Natural killer cell (primary cell): ENCODE results near the gene PRKD3. TPM values are rescaled to one million over a fixed set of nuclear protein-coding genes. Genes with fewer than 3 reads are reported as not detected.

ENCODE experiments used
- ATAC-seq, 3 donors: fragments of 150-1000 bp in 2 of 3; fragments of 200-7000 bp in 1 of 3; cut with Tn5 transposase; 1 replicate in 1 of 3; 2 replicates in 2 of 3; pipeline ENCODE4 v1.10.0; 2021; ENCODE audit warnings: mild to moderate bottlenecking in 2 of 3, moderate library complexity in 2 of 3
- DNase-seq, 2 donors: peaks; one replicate each; pipeline versions ENCODE4 v3.0.0 to v3.0.0-alpha.2; 2013 to 2021; ENCODE audit warnings: mixed read lengths in 1 of 2
- H3K27ac ChIP-seq: one replicate; pipeline ENCODE4 v1.5.1; 2013; ENCODE audit warnings: mild to moderate bottlenecking, low read length
- H3K27me3 ChIP-seq: one replicate; pipeline ENCODE4 v1.6.1; 2013; ENCODE audit warnings: low read length; ENCODE audit not compliant: control insufficient read depth, insufficient read depth
- H3K36me3 ChIP-seq: one replicate; pipeline ENCODE4 v1.6.1; 2013; ENCODE audit warnings: low read length; ENCODE audit not compliant: control insufficient read depth, insufficient read depth
- H3K4me1 ChIP-seq: one replicate; pipeline ENCODE4 v1.6.1; 2013; ENCODE audit warnings: low read length; ENCODE audit not compliant: control insufficient read depth, insufficient read depth
- H3K4me3 ChIP-seq: one replicate; pipeline ENCODE4 v1.5.1; 2013; ENCODE audit warnings: low read length
- H3K9me3 ChIP-seq: one replicate; pipeline ENCODE4 v1.6.1; 2013; ENCODE audit warnings: low read length; ENCODE audit not compliant: control insufficient read depth, insufficient read depth
- H3K27ac Mint-ChIP-seq, 2 donors: one replicate each; pipeline ENCODE4 v1.8.0; 2022; ENCODE audit warnings: mild to moderate bottlenecking in 2 of 2, mixed read lengths in 2 of 2, moderate library complexity in 1 of 2
- H3K27me3 Mint-ChIP-seq, 2 donors: one replicate each; pipeline ENCODE4 v1.8.0; 2022; ENCODE audit warnings: low read depth in 2 of 2, mixed read lengths in 2 of 2
- H3K36me3 Mint-ChIP-seq: one replicate; pipeline ENCODE4 v1.8.0; 2022; ENCODE audit warnings: mixed read lengths
- H3K4me1 Mint-ChIP-seq, 2 donors: one replicate each; pipeline ENCODE4 v1.8.0; 2022; ENCODE audit warnings: mixed read lengths in 2 of 2
- H3K4me3 Mint-ChIP-seq: one replicate; pipeline ENCODE4 v1.8.0; 2022; ENCODE audit warnings: mild to moderate bottlenecking, moderate library complexity, mixed read lengths
- H3K9me3 Mint-ChIP-seq, 2 donors: one replicate each; pipeline ENCODE4 v1.8.0; 2022; ENCODE audit warnings: mixed read lengths in 2 of 2
- CTCF ChIP-seq: fragments of 200-600 bp; IDR thresholded peaks from one replicate; pipeline ENCODE4 v1.8.0; 2022; ENCODE audit warnings: antibody characterized with exemption
- WGBS: methylation state at CpG from one replicate; pipeline ENCODE4 v1.1.7; 2013; ENCODE audit warnings: missing lambda C conversion rate; ENCODE audit not compliant: insufficient coverage; 5-methylcytosine and 5-hydroxymethylcytosine counted together
- intact Hi-C: fragments of 100-400 bp; cut with micrococcal nuclease; formaldehyde crosslinking; loops from one replicate; pipeline ENCODE4 v1.14.2; 2022
- total RNA-seq, 4 donors: library from RNA; stranded (reverse); fragments of 120-200 nt in 1 of 4; gene quantifications; one replicate each; pipeline versions ENCODE4 v1.2.3 to v1.2.4, GENCODE V29; 2013 to 2022

Gene PRKD3
- total RNA-seq, 3 donors from 2014 or later (not counting 1 experiment from before 2014, with no cell fraction given): 64.4 to 76.2 (median 65.1) TPM

DNA sequence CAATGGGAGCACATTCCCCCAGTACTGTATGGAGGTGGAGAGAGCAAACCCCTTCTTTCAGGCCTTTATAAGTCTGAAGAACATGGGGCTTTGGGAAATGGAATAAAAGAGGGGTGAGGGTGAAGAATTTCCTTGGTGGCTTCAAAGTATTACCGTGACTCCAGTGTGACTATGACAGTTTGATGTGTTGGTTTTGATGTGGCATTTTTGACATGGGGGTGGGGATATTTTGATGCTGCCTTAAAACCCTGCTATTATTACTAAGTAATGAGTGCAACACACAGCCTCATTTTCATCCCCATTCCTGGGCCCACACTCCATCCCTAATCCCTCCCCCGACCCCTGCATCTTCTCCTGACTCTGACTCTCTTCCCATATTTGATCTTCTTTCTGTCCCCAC, 43.4 kb upstream of the PRKD3 start:
- intact Hi-C loops: no loop called here
- Histone ChIP-seq H3K27ac (no peak overlapping the region), H3K9me3 (no peaks in the 10 kb centered on the region), H3K36me3 (no peaks in the 10 kb centered on the region), H3K27me3 (peaks cover 4% of the 10 kb centered on the region), H3K4me1 (peaks cover 19% of the 10 kb centered on the region), H3K4me3 (no peak overlapping the region)
- Mint-ChIP-seq H3K27ac (no peak overlapping the region), H3K36me3 (no peaks in the 10 kb centered on the region), H3K27me3 (peaks cover 4 to 5% of the 10 kb centered on the region in 2 donors), H3K9me3 (no peaks in the 10 kb centered on the region), H3K4me1 (peaks cover 0 to 5% of the 10 kb centered on the region in 2 donors), H3K4me3 (no peak overlapping the region)
- ATAC-seq (no peak), DNase-seq (peak in 1 of 2 donors; percentile 57)
- 54% methylated on average over 2 of the region's 2 CpGs for WGBS
- TF ChIP-seq CTCF: no peak

- Histone ChIP-seq H3K4me3 (no peak overlapping the region), H3K9me3 (no peaks in the 10 kb centered on the region), H3K36me3 (no peaks in the 10 kb centered on the region), H3K27me3 (peaks cover 1% of the 10 kb centered on the region), H3K4me1 (peaks cover 19% of the 10 kb centered on the region), H3K27ac (no peak overlapping the region)
- intact Hi-C loops: no loop called here
- TF ChIP-seq CTCF: no peak
- Mint-ChIP-seq H3K4me1 (peaks cover 0 to 5% of the 10 kb centered on the region in 2 donors), H3K36me3 (no peaks in the 10 kb centered on the region), H3K27me3 (peaks cover 5 to 6% of the 10 kb centered on the region in 2 donors), H3K9me3 (no peaks in the 10 kb centered on the region), H3K4me3 (peak overlapping the region; percentile 52), H3K27ac (no peak overlapping the region)
- no peak for DNase-seq
- 97% methylated on average over 7 of the region's 7 CpGs for WGBS
- no peak for ATAC-seq
Measured at GRCh38 chr2:37367310-37367709, 42.7 kb upstream of the PRKD3 start.

GRCh38 chr2:37366773-37367172, 42.1 kb upstream of the PRKD3 start:
- no peaks in the 10 kb centered on the region for H3K9me3 Mint-ChIP-seq
- ATAC-seq: peak in 1 of 3 donors; percentile 33
- Histone ChIP-seq H3K27me3 (no peaks in the 10 kb centered on the region), H3K9me3 (no peaks in the 10 kb centered on the region), H3K4me1 (peaks cover 19% of the 10 kb centered on the region), H3K4me3 (no peak overlapping the region), H3K36me3 (no peaks in the 10 kb centered on the region), H3K27ac (no peak overlapping the region)
- no peak for DNase-seq
- peak overlapping the region; percentile 52 for H3K4me3 Mint-ChIP-seq
- H3K36me3 Mint-ChIP-seq: no peaks in the 10 kb centered on the region
- intact Hi-C loops: no loop called here
- TF ChIP-seq CTCF: no peak
- WGBS: 45% methylated on average over 3 of the region's 4 CpGs
- peaks cover 0 to under 1% of the 10 kb centered on the region in 2 donors for H3K4me1 Mint-ChIP-seq
- peaks cover 3 to 8% of the 10 kb centered on the region in 2 donors for H3K27me3 Mint-ChIP-seq
- no peak overlapping the region for H3K27ac Mint-ChIP-seq

DNA sequence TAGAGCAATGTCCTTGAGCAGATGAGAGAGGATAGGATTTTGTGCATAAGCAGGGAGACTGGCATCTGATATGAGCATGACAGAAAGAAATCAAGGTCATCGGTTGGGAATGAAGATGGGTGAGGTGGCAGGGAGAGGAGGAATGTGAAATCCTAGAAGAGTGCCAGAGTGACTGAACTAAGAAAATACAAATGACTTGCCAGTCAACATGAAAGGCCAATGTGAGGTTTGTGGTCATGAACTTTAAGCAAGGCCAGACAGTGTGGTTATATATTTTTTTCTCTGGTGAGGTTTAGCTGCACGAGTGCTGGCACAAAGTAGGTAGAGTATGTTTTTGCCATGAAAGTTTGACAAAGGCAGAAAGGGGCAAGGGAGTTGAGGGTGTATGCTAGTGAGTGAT, 41.0 kb upstream of the PRKD3 start:
- WGBS: 33% methylated on average over 2 of the region's 2 CpGs
- no peaks in the 10 kb centered on the region for H3K36me3 ChIP-seq
- intact Hi-C loops: no loop called here
- no peaks in the 10 kb centered on the region for H3K27me3 ChIP-seq
- Mint-ChIP-seq H3K27ac (no peak overlapping the region), H3K27me3 (peaks cover 3 to 18% of the 10 kb centered on the region in 2 donors), H3K9me3 (no peaks in the 10 kb centered on the region), H3K4me3 (no peak overlapping the region), H3K36me3 (no peaks in the 10 kb centered on the region), H3K4me1 (no peaks in the 10 kb centered on the region)
- DNase-seq (peak in 1 of 2 donors; percentile 26), ATAC-seq (peak in 1 of 3 donors; percentile 66)
- no peak overlapping the region for H3K27ac ChIP-seq
- no peak for TF ChIP-seq CTCF
- no peaks in the 10 kb centered on the region for H3K9me3 ChIP-seq
- H3K4me3 ChIP-seq: no peak overlapping the region
- peaks cover 19% of the 10 kb centered on the region for H3K4me1 ChIP-seq
